ENCODE data around the gene MTX2.
"Not testable (repeated sequence)": the region's sequence is repeated elsewhere in the genome, so short reads cannot be mapped to it uniquely, and the experiment has no call there.

MTX2 gene

DNA sequence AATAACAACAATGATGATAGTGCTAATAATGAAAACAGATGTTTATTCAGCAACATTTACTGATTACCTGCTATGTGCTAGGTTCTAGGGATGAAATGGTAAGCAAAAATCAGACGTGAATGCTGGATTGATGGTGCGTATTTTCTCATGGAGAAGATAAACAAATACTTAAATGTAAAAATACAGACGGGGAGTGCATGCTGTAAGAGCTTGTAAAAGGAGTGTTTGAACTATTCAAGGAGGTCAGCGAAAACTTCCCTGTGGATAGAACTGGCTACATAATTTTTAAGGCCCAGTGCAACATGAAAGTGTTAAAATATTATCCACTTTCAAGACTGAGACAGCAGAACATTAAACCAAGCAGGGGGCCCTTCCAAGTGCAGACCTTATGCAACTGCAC, 22.1 kb downstream of the MTX2 start:
- DNase-seq (ENCODE audit: low read depth) = no peak

DNA sequence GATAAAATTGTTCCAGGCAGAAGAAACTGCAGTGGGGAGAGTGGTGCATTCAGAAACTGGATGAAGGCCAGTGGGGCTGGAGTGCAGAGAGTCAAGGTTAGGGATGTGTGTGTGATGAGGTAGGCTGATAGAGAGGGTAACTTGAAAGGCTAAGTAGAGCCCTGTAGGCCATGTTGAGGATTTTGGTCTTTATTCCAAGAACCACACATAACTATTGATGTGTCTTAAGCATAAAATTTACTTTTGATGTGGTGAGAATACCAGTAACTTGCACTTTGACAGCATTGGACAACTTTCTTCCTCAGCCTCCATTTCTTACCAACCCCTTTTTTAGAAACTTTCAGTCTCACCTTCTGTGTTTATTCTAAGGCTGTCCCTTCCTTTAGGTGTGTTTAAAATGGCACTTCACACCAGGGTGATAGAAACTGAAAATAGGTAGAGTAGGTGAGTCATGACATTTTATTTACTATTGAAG, 22.6 kb downstream of the MTX2 start:
- DNase-seq (ENCODE audit: low read depth) = no peak

DNA sequence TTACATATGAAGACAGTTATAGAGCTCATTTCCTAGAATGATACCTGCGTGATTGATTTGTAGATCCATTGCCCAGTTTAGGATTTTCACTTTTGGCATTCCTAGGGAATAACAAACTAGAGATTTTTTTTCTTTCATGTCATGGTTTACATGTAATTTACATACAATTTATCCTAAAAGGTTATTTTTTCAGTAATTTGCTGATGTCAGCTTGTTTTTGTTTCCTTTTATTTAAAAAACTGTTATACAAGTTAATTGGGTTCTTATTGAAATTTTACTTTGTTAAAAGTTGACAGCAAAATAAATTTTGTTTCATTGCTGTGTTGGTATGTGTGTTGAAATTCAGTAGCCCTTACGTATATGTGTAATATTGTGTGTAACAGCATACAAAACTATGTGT, 23.4 kb downstream of the MTX2 start:
- no peak for DNase-seq (ENCODE audit: low read depth)

DNA sequence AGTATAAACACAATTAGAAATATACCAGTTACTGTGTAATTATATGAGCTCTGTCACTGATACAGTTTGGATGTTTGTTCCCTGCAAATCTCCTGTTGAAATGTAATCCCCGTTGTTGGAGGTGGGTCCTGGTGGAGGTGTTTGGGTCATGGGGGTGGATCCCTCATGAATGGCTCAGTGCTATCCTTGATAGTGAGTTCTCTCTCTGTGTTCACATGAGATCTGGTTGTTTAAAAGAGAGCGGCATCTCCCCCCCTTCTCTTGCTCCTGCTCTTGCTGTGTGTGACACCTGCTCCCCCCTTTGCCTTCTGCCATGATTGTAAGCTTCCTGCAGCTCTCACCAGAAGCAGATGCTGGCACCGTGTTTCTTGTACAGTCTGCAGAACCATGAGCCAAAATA, 24.1 kb downstream of the MTX2 start:
- no peak for DNase-seq (ENCODE audit: low read depth)

DNA sequence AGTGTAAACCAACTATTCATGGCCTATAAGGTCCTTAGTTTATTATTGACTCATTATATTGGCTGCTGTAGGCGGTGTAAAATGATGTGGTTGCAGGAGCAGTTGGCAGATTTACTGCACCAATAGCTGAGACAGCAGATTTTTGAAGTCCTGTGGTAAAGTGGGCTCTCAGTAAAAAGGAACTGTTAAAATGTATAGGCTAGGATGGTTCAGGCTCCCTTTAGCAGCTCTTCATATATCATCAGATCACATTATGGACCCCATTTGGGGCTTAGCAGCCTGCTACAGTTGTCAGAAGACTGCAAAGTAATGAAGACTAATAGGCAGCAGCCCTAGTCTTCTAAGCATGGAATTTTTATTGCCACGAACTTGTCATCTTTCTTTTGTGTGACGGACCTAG, 27.8 kb downstream of the MTX2 start:
- DNase-seq (ENCODE audit: low read depth) = no peak

DNA sequence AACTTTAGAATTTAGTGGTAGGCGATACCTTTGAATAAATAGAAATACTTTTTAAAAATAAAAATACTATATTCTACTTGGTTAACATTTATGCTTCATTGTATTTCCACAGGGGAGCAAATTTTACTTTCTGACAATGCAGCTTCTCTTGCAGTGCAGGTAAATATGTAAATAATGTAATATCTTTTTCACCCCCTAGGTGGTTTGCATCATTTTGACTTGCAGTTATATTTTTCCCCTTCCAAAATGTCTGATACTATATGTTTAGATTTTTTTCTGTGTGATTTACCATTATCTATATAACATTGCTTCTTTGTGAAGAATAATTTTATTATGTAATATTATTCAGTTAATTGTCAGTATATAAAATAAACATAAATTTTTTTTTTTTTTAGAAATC, 28.5 kb downstream of the MTX2 start:
- no peak for DNase-seq (ENCODE audit: low read depth)

DNA sequence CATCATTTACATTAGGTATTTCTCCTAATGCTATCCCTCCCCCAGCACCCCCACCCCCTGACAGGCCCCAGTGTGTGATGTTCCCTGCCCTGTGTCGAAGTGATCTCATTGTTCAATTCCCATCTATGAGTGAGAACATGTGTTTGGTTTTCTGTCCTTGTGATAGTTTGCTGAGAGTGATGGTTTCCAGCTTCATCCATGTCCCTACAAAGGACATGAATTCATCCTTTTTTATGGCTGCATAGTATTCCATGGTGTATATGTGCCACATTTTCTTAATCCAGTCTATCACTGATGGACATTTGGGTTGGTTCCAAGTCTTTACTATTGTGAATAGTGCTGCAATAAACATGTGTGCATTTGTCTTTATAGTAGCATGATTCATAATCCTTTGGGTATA, 36.8 kb downstream of the MTX2 start:
- DNase-seq (ENCODE audit: low read depth) = not testable (repeated sequence)

DNA sequence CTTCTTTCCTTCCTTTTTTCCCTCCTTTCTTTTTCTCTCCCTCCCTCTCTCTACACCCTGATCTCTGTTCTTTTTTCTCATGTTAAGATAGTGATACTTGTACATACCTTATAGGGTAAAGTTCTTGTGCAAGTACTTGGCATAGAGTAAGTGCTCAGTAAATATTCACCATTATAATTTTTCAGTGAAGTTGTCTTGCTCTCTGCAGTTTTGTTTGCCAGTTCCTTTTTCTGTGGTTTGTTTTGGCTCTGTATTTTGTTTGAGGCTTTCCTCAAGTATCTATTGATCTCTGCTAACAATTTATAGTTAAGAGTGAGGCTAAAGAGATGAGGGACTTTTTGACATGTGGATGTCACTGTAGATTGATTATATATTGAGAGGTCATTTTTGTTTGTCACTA, 48.0 kb downstream of the MTX2 start:
- peak; percentile 11 for DNase-seq (ENCODE audit: low read depth)

DNA sequence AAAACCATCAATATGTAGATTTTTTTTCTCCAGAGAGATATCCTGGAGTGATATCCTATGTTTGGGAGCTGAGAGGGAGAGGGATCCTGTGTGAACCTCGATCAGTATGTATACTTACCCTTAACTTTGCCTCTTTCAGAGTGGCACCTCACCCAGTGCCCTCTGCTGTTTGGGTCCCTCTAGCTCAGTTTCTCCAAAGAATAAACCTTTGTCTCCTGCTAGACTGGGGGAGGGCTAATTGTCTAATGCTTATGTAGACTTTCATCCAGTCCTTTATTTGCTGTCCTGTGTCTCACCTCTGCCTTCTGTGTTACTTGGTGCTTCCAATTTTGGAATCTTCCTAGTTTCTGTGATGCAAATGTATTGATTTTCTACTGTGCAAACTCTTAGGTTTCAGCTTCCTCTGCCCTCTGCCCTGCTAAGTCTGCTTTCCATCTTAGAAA, 48.4 kb downstream of the MTX2 start:
- no peak for DNase-seq (ENCODE audit: low read depth)

DNA sequence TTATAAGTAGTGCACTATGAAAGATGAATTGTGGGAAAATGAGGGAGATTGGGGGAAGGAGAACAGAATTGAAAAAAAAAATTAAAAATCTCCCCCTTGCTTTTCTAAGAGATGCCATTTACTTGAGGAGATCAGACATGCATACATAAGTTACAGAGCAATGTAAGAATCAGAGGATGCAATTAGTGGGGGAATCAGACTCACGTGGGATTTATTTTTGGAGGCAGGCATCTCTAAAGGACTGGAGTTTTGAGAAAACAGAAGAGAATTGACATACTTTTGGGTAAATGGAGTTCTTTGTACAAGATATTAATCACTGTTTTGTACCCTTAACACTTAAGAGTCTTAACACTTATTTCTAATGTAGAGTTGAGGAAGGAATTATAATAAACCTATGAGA, 52.7 kb downstream of the MTX2 start:
- DNase-seq (ENCODE audit: low read depth) = no peak

DNA sequence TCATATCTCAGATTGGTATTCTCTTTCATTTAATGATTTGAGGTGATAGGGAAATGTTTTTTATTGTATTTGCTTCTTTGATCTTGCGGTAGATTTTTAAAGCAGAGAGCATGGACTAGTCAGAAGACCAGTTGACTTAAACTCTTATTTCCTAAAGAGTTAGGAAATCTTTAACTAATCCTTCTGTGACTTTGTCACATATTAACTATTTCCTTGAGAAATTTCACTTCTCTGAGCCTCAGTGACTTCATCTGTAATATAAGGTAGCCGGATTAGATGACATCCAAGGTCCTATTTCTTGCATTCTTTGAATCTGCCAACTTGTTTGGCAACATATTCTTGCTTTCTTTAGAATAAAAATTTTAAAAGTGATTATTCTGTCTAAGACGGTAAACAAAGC, 55.6 kb downstream of the MTX2 start:
- no peak for DNase-seq (ENCODE audit: low read depth)

DNA sequence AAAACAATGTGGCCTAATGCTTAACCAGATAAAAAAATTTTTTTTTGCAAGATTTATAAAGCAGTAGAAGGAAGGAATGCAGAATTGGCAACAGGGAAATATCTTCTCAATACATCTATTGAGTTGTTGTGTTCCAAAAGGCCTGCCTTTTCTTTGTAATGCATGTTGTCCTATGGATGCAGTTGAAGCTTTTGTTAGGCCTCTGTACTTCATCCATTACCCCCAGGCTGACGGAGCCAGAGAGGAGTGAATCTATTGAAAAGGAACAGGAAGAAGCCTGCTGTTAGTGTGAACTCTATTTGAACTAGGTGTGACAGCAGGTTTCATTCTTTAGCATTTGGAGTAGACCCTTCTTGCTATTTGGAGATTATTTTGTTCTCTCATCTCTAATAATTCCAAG, 56.5 kb downstream of the MTX2 start:
- DNase-seq (ENCODE audit: low read depth) = no peak

DNA sequence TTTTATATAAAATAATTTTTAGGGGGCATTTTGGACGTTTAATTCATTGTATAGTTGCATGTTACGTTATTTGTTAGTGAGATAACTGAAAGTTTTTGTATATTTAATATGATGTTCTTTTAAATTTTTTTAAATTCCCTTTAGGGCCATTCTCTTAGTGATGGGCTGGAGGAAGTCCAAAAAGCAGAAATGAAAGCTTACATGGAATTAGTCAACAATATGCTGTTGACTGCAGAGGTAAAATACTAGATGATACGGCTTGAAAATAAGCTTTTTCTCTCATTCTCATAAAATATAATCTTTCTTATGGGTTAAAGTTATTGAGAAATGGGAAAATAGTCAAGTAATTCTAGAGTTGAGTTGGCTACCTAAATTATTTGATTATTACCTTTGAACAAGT, 58.9 kb downstream of the MTX2 start:
- DNase-seq (ENCODE audit: low read depth) = no peak

DNA sequence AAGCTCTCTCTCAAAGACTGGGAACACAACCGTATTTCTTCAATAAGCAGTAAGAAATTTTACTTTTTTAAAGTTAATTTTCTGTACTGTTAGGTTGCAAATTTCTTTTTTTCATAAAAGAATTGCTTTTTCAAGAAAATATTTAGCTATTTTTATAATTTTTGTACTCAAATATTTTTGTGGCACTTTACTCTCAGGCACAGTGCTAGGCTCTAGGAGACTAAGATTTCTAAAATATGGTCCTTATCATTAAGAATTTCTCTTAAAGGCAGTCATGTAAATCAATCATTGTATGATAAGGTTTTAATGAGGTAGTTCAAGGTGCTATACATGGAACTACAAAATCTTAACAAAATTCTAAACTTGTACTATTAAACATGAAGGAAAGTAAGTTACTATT, 61.4 kb downstream of the MTX2 start:
- DNase-seq (ENCODE audit: low read depth) = no peak

DNA sequence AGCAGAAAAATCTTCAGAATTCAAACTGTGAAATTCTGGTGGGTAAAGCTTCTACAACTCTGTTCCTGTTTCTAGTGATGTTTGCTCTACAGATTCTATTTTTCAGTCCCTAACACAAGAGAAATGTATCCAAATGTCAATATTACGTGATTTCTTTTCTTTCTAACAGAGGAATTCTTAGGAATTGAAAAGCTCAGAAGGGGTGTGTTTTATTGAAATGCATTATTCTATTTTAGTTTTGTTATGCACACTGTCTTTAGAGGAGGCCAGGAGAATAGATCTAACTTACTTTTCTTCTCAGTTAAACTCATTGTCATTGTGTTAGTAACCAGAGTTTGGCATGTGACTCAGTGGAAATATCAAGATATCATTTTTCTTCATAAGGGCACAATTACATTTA, 62.4 kb downstream of the MTX2 start:
- no peak for DNase-seq (ENCODE audit: low read depth)

DNA sequence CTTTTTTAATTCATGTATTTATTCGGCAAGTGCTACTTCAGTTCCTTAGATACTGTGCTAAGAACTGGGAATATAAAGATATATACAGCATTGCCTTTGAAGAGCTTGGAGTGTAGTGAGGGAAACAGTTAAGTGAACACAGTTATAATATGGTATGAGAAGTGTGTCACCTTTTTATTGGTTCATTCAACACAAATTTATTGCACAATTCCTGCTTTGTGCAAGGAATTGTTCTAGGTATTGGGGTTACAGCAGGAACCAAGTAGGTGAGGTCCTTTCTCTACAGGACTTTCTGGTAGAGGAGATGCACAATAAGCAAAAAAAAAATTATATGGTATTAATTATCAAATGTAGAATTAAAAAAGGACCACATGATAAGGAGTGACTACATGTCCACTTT, 65.5 kb downstream of the MTX2 start:
- no peak for DNase-seq (ENCODE audit: low read depth)

DNA sequence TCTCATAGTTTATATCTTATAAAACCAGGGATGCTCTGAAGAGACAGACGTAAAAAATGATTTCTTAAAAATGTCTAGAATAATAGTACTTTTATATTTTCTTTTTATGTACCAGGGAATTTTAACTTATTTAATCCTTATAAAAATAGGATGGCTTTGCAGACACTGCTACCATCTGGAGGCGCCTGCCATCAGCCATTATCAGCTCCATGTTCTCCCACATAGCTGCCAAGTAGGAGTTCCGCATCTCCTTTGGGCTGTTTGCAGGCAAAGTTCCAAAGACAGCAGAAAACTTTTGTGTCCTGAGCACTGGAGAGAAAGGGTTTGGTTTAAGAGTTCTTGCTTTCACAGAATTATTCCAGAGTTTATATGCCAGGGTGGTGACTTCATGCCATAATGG, 69.2 kb downstream of the MTX2 start:
- no peak for DNase-seq (ENCODE audit: low read depth)

DNA sequence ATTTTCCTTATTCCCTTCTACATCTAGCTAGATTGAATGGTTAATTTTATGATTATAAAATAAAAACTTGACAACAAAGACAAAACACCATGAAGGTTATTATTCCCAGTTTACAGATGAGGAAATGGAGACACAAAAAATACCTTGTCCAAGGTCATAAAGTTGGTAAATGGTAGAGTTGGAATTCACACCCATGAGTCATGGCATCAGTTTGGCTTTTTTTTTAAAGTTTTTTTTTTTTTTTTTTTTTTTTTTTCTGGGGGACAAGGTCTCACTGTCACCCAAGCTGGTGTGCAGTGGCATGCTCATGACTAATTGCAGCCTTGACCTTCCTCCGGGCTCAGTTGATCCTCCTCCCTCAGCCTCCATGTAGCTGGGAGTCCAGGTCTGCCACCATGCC, 70.0 kb downstream of the MTX2 start:
- DNase-seq (ENCODE audit: low read depth) = no peak

DNA sequence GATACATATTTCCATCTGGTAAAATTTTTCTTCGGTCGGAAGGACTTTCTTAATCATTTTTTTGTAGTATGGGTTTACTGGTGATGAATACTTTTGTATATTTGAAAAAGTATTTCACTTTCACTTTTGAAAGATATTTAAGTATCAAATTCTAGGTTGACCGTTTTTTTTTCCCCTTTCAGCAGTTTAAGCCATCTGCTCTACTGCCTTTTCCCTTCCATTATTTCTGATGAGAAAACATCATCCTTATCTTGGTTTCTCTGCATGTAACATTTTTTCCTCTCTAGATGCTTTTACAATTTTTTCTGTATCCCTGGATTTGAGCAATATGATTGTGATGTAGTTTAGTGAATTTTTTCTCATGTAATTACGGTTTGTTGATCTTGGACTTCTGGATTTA, 87.0 kb downstream of the MTX2 start:
- peak; percentile 7 for DNase-seq (ENCODE audit: low read depth)

DNA sequence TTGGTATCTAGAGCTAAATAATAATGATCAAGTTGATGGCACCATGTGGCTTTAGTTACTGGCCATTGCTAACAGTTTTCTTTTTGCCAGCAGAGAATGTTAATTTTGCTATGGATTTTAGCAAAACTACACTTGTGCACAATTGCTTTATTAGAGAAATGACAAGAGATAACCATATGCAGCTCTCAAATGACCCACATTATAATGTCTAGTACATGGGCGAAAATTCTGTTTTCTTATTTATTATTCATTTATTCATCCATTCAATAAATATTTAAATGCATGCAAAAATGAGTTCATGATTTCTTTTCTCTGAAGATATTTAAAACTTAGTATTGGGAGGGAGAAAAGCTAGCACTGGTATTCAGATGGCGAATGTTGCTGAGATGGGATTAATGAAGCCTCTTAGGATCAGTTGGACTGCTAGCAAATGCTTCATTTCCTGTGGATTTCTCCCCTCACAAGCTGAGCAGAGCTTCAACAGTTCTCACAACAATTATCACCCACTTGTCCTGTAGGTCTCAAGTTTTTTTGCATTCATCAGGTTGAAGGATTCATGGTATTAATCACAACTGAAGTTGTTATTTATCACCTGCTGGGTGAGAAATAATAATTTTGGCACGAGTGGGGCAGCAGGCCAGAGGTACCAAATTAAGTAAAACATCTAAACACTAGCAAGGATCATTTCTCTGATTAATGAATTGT, 95.2 kb downstream of the MTX2 start:
- no peak for DNase-seq (ENCODE audit: low read depth)

DNA sequence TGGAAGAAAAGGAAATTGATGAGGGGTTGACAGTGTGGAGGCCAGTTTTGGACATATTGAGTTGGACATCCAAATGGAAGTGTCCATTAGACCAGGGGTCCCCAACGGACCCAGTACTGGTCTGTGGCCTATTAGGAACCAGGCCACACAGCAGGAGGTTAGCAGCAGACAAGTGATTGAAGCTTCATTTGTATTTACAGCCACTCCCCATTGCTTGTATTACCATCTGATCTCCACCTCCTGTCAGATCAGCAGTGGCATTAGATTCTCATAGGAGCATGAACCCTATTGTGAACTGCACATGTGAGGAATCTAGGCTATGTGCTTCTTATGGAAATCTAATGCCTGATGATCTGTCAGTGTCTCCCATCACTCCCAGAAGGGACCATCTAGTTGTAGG, 99.1 kb downstream of the MTX2 start:
- no peak for DNase-seq (ENCODE audit: low read depth)

DNA sequence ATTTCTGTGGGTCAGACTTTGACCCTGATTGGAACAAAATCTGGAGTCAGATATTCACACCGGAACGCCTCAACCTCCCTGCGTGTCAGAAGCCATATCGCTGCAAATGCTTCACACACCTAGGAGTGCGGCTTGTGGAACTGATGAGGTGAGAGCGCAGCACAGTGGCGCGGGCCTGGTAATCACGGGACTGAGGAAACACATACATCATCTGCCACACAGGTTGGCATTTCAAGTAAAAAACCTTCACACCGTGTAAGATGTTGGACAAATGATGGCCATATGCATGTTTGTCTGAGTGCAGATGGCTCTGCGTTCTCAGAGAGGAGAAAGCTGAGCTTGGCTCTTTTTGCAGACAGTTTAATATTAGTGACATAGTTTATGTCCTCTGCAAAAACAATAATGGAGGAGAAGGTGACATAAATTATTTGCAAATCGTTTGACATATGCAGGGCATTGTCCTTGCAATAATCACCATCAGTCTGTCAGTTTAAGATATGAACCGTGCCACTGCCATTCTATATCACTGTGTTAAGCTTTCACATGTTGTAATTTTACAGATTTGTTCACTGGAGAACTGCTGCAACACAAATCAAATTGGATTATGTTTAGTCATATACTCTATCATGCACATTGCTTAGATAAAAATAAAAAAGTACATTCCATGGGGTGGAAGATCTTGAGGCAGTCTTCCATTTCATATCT, 101.4 kb downstream of the MTX2 start:
- peak; percentile 42 for DNase-seq (ENCODE audit: low read depth)

DNA sequence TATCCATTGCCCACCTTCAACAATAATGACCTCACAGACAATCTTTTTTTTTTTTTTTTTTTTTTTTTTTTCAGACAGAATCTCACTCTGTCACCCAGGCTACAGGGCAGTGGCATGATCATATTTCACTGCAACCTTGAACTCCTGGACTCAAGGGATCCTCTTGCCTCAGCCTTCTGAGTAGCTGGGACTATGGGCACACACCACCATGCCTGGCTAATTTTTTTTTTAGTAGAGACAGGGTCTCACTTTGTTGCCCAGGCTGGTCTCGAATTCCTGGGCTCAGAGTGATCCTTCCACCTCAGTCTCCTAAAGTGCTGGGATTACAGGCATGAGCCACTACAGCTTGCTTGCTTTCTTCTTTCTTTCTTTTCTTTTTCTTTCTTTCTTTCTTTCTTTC, 103.9 kb downstream of the MTX2 start:
- DNase-seq (ENCODE audit: low read depth) = not testable (repeated sequence)

DNA sequence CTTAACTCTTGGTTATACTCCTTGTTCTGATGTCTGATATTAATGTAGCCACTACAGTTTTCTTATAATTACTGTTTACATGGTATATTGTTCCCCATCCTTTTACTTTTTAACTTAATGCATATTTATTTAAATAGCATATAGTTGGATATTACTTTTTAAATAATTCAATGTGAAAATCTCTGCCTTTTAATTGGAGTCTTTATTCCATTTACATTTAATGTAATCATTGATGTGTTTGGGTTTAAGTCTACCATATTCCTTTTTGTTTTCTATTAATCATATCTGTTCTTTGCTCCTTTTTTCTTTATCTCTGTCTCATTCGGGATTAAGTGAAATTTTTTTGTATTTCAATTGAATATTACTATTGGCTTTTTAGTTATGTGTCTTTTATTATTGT, 109.1 kb downstream of the MTX2 start:
- no peak for DNase-seq (ENCODE audit: low read depth)

All from amniotic epithelial cell (primary cell).